HG02588 (cell line): ENCODE measurements around the gene SLC46A3.
"Not testable (repeated sequence)": the region's sequence is repeated elsewhere in the genome, so short reads cannot be mapped to it uniquely, and the experiment has no call there.

Source experiments
- ATAC-seq: cut with Tn5 transposase; IDR thresholded peaks from one replicate; pipeline ENCODE4 v1.9.1; 2021; ENCODE audit warnings: mild to moderate bottlenecking, moderate library complexity; ENCODE audit not compliant: unreplicated experiment

Gene SLC46A3

GRCh38 chr13:28684257-28684656 is 34.5 kb downstream of the SLC46A3 start:
- no peak for ATAC-seq

- ATAC-seq: not testable (repeated sequence)
These were observed 35.6 kb downstream of the SLC46A3 start for GRCh38 chr13:28683169-28683568.

DNA sequence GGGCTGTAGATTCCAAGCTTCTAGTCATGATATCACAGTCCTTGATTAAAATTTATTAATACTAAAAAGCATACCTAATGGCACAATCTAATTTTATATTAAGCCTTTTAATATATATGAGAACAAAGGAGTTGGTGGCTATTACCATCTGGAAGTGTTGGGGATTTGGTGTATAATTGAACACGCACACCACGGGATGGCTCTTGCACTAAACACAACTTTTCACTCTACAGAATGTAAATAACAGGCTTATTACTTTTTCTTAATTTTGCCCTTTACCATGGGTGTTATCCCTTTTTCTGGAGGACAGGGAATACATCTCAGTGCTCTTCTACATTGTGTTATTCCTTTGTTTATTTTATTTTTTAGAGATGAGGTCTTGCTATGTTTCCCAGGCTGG is 38.2 kb downstream of the SLC46A3 start:
- no peak for ATAC-seq

DNA sequence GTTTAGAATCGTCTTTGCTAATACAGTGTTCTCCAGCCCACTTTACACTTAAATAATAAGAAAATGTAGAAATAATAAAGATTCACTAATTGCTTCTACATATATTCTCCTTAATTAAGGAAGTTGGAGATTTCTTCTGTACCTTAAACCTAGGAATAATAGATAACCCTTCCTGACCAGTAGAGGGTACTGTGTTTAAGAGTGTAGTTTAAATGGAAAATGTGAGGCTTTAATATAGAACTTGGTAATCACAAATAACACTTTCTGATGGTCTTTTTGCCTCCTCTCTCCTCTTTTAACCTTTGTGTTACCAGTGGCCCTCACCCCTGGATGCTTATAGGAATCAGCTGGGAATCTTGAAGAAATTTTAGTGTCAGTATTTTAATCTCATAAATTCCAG is 39.1 kb downstream of the SLC46A3 start:
- ATAC-seq: no peak

DNA sequence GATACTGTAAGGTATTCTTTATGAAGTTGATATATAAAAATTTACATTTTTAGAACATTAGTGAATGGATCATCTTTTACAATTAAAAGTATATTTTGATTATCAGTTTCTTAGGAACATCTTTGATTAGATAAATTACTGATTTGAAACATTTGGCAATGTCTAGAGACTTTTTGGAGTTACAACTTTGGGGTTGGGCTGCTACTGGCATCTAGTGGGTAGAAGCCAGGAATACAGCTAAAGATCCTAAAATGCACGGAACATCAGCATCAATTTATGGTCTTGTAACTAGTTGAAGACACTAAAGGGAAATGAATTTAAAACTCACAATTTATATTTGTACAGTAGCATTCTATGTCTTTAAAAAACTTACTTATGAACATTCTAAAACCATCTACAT is 40.0 kb downstream of the SLC46A3 start:
- no peak for ATAC-seq

- ATAC-seq: no peak
These were observed 47.5 kb downstream of the SLC46A3 start for GRCh38 chr13:28671126-28671792.

GRCh38 chr13:28666897-28667488 is 51.8 kb downstream of the SLC46A3 start:
- ATAC-seq: no peak

DNA sequence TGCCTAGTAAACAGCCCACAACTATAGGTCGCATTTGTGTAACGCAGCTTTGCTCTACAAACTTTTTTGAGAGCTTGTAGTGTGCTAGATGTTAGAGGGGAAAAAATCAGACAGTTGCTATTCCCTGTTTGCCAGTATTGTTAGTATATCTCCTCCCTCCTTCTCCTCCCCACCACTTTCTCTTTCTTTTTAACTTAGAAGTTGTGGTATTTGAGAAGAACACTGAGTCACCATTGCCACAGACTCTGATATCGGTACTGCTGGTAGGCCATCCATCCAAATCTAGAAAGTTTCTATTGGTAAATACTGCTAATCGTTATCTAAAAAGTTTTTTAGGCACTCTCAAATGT is 59.2 kb downstream of the SLC46A3 start:
- ATAC-seq: peak; percentile 17

GRCh38 chr13:28658796-28659620 is 59.8 kb downstream of the SLC46A3 start, which contains the start of gene POMP:
TSS of gene POMP (plus strand) at chr13:28659130. CDS start at chr13:28659185, 55 bp downstream.
- ATAC-seq: peak; percentile 89

GRCh38 chr13:28658539-28658795 is 60.3 kb downstream of the SLC46A3 start:
- no peak for ATAC-seq

DNA sequence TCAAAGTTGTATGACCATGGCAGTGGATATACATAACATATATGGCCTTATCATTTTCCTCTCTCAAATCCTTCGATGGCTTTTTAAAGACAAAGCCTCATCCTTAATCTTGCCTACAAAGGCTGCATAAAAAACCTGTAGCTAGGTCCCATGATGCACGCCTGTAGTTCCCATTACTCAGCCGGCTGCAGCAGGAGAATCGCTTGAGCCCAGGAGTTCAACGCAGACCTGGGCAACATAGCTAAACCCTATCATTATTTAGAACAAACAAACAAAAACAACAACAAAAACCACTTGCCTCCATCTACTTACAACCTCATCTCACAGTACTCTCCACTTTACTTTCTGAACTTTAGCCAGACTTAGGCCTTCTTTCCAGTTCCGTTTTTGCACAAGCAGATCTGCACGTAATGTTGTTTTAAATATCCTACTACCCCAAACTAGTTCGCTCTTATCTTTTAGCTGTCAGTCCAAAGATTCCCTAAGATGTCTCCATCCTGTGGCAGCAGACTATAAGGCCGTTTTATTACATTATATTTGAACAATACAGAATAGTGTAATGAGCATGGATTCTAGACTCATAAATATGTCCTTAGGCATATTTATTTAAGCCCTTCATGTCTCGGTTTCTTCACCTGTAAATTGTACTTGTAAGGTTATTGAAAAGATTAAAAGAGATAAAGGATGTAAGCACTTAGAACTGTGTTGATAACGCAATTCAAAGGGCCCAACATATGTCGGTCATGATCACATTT is 60.8 kb downstream of the SLC46A3 start:
- no peak for ATAC-seq

DNA sequence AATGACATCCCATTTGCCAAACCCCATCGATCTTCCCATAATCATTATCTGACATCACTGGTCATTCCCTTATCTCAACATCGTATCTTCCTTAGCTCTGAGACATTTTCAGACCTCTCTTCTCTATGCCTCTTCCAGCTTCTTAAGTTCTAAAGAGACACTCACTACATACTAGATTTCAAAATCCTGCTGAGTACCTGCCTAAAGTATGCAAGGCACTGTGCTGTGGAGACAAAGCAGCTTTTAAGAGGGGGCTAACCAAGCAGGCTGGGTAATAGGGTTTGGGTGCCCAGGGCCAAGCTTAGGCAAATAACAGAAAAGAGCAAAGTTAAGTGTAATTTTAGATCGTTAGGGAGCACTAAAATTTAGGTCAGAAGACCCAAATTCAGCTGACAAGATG is 63.2 kb downstream of the SLC46A3 start:
- ATAC-seq: no peak

- no peak for ATAC-seq
These were observed 64.5 kb downstream of the SLC46A3 start for GRCh38 chr13:28654276-28654675.

GRCh38 chr13:28653111-28653510 is 65.7 kb downstream of the SLC46A3 start:
- no peak for ATAC-seq

DNA sequence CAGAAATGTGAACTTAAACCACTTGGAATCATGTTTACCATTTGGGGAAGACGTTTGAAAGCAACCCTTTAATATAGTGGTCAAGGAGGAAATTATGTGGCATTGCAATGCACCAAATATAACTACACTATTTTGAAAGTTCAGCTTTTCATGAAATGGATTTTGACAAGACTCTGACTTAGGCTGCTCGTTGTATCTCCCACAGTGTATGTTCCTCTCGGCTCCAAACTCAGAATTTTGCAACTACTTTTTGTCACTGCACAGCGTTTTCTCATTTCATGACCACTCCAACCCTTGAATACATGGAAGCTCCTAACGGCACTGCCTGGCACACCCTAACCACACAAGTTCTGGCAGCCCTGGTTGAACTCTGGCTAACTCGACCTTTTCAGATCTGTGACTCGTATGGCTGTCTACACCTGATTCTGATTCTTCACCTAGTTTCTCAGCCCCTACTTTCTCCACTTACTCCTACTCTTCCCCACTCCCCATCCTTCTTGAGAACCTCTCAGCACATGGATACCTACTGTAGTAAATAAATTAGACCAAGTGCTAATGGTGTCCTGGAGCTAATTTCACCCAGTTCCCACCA is 66.9 kb downstream of the SLC46A3 start:
- no peak for ATAC-seq

DNA sequence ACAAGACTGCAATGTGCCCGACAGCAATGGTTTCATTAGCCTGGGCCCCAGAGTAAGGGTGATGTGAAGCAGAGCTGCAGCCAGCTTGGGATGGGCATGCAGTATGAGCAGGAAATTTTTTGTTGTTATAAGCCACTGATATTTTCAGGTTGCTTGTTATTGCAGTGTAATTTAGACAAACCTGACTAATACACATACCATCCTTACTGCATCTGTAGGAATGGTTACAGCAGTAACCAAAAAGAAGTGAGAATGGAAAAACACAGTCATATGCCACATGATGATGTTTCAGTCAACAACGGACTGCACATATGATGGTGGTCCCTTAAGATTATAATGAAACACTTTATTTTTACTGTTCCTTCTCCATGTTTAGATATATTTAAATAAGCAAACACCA is 68.5 kb downstream of the SLC46A3 start:
- ATAC-seq: no peak
